Upper lobe of left lung (tissue), 4 donors: ENCODE data around the gene DOLPP1.

Experiments used
- CTCF ChIP-seq, 6 experiments: fragments of 450-650 bp in 4 of 6; fragments of 200-600 bp in 2 of 6; sonication (generic) in 2 of 6; IDR thresholded peaks; one replicate each; pipeline ENCODE4 v1.5.1; 2016 to 2019; ENCODE audit warnings: antibody characterized with exemption in 6 of 6
- EP300 ChIP-seq, 4 donors: sonication (generic); formaldehyde crosslinking; IDR thresholded peaks; one replicate each; pipeline ENCODE4 v1.5.1; 2017; ENCODE audit warnings: antibody characterized with exemption in 4 of 4, control low read depth in 2 of 4
- POLR2A ChIP-seq, 4 donors: fragments of 450-650 bp; IDR thresholded peaks; one replicate each; pipeline ENCODE4 v1.5.1; 2016 to 2017; ENCODE audit warnings: antibody characterized with exemption in 4 of 4, mild to moderate bottlenecking in 2 of 4
- POLR2AphosphoS5 ChIP-seq, 2 donors: sonication (generic); formaldehyde crosslinking; IDR thresholded peaks; one replicate each; pipeline ENCODE4 v1.5.1; 2017; ENCODE audit warnings: antibody characterized with exemption in 2 of 2

GRCh38 chr9:129089246-129089645 is 8.3 kb downstream of the DOLPP1 start:
- no peak for TF ChIP-seq POLR2AphosphoS5 (IDR thresholded peaks at IDR 0.05)
- no peak for TF ChIP-seq CTCF (IDR thresholded peaks at IDR 0.05)
- TF ChIP-seq POLR2A (IDR thresholded peaks at IDR 0.05), result no peak
- TF ChIP-seq EP300 (IDR thresholded peaks at IDR 0.05), result no peak
